ENCODE data around the gene SEMA4C.
A peak's percentile ranks its signal among the peaks of the same experiment; 100 is the strongest.

The SEMA4C gene

GRCh38 chr2:96869822-96870625, at the start of gene SEMA4C:
Gene SEMA4C, minus strand, starts transcription at chr2:96870080. Its CDS starts 2,194 bp downstream, at chr2:96867886.
- no peak for DNase-seq

GRCh38 chr2:96918754-96919550, 49.1 kb upstream of the SEMA4C start:
- DNase-seq = no peak

DNA sequence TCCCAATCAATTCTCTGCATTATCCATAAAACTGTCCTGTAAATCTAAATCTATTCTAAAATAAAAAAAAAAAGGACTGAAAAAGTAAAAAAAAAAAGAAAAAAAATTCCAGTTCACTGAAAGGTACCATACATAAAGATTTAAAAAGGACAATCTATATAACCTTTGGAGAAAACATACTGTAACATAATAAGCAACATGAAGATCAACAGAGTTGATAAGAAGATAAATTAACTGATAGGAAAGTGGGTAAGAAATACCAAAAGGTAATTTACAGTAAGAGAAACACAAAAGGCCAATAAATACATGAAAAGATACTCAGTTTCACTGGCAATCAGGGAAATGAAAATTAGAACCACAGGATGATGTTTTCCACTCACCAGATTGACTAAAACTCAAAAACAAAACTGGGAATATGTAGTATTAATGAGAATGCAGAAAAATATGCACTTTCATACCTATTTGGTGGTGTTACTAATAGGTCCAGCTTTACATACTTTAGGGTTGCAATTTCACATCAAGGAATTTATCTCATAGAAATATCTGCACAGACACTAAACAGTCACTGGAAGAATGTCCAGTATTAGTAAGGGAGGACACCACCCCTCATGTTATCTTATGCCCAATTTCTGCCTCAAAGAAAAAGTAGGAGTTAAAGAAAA, 48.3 kb upstream of the SEMA4C start:
- no peak for DNase-seq

DNA sequence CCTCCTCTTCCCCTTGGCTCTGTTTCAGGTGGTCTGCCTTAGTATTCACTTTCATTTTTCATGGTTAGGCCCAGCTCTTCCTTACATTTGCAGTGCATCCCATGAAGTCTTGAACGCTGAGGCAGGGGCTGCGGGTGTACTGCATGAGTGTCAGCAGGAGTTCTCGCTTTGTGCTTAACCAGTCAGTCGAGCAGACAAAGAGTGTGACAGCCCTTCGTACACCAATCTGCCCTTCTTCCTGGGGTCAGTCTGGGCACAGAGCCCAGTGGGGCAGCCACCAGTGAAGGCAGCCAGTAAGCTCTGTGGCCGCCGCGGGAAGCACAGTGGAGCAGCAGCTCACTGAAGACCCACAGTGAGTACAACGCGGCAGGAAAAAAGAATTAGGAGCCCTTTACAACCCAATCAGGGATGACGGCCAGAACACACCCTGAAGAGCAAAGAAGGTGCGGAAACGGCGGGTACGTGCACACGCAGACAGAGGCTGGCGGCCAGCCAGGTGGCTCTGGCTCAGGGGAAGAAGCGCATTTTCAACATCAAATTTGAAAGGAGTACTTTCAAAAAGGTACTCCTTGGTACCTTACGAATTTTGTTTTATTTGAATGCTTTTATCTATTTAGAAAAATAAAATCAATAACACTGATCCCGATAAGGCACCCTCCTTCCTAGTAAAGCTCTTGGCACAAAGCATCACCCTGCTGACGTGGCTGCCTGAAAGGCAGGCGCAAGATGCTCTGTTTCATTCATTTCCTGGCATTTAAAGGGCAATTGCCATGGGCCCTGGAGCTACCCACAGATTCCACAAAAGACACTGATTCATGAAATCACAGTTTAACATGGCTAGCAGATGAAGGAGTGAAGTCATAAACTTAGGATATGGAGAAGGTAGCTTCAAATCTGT, 47.0 kb upstream of the SEMA4C start:
- no peak for DNase-seq

GRCh38 chr2:96916156-96916630, 46.3 kb upstream of the SEMA4C start:
- DNase-seq = no peak

DNA sequence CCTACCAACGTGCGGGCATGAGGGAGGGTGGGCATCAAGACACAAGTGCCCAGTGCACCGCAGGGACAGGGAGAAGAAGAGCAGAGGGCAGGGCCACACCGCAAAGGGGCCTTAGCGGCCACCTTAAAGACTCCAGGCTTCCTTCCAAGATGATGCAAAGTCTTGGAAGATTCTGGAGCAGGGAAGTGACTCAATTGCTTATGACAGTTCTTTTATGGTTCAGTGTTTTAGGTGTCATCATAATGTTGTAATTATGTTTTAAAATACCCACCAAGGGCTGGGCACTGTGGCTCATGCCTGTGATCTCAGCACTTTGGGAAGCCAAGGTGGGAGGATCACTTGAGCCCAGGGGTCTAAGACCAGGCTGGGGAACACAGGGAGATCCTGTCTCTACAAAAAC, 44.5 kb upstream of the SEMA4C start:
- DNase-seq = no peak

DNA sequence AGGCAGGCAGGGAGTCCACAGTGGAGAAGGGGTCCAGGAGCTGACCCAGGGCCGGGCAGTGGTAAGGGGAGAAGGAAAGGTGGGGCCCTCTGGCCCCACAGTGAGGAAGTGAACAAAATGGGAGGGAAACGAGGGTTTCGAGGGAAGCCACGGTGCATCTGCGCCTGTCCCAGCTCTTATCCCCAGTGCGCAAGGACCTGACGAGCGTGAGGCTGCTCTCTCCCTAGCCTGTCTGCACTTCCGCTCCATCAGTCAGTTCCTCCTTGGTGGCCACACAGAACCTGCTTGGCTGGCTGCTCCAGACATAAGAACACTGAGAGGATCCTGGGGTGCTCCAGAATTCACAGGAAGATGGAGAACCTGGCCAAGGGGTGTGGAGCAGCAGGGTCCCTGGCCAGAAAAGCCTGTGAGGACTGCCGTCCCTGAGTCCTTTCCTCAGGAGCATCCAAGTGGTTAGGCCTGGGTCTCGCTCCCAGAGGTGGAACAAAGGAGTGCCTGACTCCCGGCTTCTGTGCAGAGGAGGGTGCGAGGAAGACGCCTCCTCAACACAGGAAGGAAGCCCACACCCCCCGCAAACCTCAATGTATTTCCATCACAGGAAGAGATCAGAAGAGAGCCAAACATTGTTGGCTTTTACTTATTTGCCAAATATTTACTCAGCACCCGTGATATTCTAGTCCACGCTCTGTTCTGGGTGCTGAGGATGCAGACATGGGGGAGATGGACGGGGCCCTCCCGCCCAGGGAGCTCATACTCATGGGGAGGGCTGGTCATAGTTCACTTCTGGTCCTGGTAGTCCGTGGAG, 43.7 kb upstream of the SEMA4C start:
- peak; percentile 43 for DNase-seq

DNA sequence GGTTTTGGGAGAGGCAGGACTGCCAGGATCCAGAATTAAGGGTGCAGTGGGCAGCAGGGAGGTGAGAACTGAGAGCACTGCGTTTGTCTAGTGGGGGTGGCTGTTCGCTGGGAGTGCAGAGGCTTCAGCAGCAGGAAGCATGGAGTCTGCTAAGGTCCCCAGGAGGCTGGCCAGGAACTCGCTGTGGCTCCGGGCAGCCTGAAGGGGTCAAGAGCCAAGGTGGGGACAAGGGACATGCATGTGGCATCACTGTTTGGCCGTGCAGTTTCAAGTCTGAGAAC, 43.2 kb upstream of the SEMA4C start:
- no peak for DNase-seq

DNA sequence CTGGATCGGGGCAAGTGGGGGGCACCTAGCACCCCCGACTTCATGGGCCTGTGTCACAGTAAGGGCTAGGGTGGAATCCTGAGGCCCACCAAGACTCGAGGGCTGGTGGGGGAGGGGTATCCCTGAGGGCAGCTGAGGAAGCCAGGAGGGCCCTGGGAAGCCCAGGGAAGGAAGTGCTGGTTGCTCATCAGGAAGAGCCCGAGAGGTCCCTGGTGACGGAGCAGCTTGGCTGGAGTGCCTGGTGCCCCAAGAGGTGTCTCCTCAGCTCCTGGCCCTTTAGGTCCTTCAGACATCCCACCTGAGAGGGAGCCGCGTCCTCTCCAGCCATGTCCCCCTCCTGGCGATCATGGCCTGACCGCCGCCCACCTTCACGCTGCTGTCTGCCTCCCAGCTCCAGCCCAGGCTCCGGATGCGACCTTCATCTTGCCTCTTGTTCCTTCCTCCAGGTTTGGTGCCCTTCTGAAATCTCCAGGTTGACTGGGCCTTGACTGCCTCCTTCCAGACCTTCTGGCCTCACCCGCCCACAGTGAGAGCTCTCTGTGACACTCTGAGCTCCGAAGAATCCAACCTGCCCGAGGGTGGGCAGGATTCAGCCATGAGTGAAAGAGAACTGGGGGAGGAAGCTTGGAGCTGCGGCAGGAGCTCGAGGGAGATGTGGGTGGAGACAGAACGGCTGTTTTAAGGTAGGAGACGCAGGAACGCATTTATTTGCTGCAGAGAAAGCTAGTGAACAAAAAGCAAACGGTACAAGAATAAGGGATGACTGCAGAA, 42.7 kb upstream of the SEMA4C start:
- no peak for DNase-seq

DNA sequence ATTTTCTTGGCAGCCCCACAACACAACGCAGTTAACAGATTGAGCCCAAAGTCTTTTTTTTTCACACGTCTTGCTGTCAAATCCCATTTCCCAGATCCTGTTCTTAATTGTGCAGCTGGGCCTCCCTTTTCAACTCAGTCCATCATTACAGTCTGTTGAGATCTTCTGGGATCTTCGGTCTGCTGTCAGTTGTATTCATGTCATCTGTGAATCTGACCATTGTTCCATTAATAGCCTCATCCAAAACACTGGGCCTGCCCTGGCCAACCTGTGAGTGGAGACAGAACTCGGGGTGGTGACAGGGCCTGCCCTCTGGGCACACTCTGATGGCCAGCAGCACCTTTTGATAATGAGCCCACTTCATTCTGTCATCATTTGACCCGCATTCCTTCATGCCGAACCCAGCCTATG, 39.7 kb upstream of the SEMA4C start:
- no peak for DNase-seq

- no peak for DNase-seq
Observed at GRCh38 chr2:96907115-96908041, 37.5 kb upstream of the SEMA4C start.

DNA sequence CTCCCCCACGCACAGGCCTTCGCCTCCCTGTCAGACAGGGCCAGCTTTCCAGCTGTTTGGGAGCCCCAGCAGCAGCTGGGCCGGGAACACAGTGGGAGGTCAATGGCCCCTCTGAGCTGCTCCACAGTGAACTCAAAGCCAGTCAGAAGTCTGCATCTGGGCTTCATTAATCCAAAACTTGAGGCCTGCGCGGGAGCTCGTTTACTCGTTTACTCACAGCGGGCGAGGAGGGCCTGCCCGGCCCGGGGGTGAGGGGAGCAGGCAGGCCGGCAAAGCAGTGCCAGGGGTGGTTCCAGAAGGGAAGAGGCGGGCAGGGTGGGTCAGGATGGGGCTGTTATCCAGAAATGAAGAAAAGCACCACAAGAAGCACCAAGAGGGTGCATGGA, 36.8 kb upstream of the SEMA4C start:
- DNase-seq = no peak

DNA sequence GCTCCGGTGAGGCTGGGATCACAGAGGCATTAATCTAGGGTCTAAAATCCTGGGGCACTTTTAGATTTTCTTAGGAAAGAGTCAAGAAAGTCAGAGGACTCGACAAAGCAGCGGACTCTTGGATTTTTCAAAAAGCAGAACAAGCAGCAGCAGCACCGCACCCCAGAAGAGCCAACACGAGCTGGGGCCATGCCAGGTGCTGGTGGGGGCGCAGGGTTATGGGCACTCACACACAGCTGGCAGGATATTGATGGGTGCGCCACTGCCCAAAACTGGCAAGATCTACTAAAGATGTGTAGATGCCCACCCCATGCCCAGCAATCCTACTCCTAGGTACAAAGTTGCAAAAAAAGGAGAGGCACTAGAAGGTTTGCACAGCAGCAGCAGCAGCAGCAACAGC, 33.9 kb upstream of the SEMA4C start:
- no peak for DNase-seq

DNA sequence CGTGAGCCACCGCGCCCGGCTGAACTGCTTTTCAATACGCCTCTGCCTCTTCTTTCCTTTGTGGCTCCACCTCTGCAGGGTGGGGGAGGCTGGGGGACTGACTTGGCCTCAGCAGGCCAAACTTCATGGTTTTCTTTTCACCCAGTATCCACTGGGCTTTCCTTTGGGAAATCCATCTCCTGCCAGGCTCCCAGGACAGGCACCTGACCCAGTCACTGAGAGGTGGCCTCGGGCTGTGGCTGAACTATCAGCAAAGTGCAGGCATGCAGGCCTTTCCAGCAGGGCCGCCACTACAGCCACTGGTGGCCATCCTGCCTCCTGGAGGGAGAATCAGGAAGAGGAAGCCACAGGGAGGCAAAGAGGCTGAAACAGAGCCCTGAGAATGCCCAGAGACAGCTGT, 33.4 kb upstream of the SEMA4C start:
- DNase-seq = no peak

DNA sequence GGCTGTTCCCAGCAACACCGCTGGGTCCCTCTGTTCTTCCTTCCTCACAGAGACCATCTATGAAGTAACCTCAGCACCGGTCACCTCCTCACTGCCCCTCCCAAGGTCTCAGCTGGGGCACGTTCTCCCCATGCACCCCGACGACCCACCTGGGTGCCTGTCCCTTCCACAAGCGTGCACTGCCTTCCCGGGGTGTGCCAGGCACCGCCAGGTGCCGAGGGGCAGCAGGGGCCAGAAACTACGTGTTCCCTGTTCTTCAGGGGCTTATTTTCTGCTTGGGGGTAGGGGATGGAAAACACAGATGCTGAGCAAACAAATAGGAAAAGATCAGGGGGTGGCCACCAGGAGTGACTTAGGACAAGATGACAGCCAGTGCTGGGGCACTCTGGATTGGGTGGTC, 30.4 kb upstream of the SEMA4C start:
- DNase-seq = no peak

GRCh38 chr2:96899413-96899741, 29.5 kb upstream of the SEMA4C start:
- no peak for DNase-seq

DNA sequence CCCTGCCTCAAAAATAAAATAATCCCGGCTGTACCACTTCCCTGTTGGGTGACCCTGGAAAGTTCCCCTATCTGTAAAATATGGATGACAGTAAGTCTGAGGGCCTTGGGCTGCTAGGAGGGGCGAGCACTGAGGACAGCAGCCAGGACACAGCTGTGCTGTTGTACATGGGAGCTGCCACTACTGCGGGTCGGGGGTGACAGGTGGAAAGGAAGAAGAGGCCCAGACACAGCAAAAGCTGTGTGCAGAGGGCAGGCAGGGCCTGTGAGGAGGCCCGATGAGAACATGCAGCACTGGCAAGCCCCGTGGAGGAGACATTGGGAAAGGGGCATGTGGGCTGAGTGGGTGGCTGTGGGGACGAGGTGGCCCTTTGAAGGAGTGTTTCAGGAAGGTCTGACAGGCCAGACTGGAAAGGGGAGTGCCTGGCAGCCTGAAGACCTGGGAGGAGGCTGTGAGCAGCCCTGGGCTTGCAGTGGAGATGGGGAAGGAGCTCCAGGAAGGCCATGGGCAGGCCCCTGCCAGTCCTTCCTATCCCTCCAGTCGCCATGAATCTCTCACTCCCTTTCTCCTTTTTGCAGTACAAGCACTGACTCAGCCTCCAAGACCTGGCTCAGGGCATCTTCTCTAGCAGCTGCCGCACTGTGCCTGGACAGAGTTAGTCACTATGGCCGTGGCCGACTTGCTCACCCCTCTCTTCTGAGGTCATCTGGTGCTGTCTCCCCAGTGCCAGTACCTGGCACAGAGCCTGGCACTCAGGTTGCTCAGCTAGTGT, 28.9 kb upstream of the SEMA4C start:
- DNase-seq = no peak

DNA sequence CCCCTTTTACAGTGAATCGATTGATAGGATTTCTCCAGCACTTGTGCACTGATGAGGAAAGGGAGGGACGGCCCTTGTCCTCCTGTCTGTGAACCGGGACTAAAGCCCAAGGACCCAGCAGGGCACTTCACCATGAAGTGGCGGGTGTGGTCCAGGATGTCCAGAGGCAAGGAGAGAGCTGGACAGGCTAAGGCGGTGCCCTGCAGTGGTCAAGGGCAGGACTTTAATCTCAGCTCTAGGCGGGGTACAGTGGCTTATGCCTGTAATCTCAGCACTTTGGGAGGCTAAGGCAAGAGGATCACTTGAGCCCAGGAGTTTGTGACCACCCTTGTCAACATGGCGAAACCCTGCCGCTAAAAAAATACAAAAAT, 28.2 kb upstream of the SEMA4C start:
- no peak for DNase-seq

GRCh38 chr2:96897491-96898134, 27.7 kb upstream of the SEMA4C start:
- DNase-seq = no peak

Measured in CD4-positive, alpha-beta T cell treated with Interleukin-15 for 1 hour (primary cell).